WTC11 (cell line): ENCODE data around the gene RNF40. TPM values are rescaled to one million over a fixed set of nuclear protein-coding genes. Genes with fewer than 3 reads are reported as not detected.
A peak's percentile ranks its signal among the peaks of the same experiment; 100 is the strongest.

Experiments used
- AFF4 ChIP-seq: sonication (generic); formaldehyde crosslinking; IDR thresholded peaks from 2 replicates; pipeline ENCODE4 v1.8.1; 2023; ENCODE audit warnings: mild to moderate bottlenecking, missing genetic modification reagents, borderline replicate concordance
- AR ChIP-seq: fragments of 250-450 bp; sonication (Bioruptor Pico); IDR thresholded peaks from 2 replicates; pipeline ENCODE4 v1.9.0; 2021; ENCODE audit warnings: mild to moderate bottlenecking
- E2F1 ChIP-seq: sonication (generic); formaldehyde crosslinking; IDR thresholded peaks from 2 replicates; pipeline ENCODE4 v1.8.0; 2022; ENCODE audit warnings: mild to moderate bottlenecking, missing genetic modification reagents
- ESRRA ChIP-seq: sonication (generic); formaldehyde crosslinking; IDR thresholded peaks from 2 replicates; pipeline ENCODE4 v1.8.1; 2022; ENCODE audit warnings: mild to moderate bottlenecking, missing genetic modification reagents, borderline replicate concordance
- FOXK1 ChIP-seq: sonication (generic); formaldehyde crosslinking; IDR thresholded peaks from 2 replicates; pipeline ENCODE4 v1.8.0; 2022; ENCODE audit warnings: mild to moderate bottlenecking, moderate library complexity, missing genetic modification reagents
- FOXP4 ChIP-seq: sonication (generic); formaldehyde crosslinking; IDR thresholded peaks from 2 replicates; pipeline ENCODE4 v1.8.0; 2022; ENCODE audit warnings: mild to moderate bottlenecking, missing genetic modification reagents
- GRHL2 ChIP-seq: fragments of 250-450 bp; sonication (Bioruptor Pico); IDR thresholded peaks from 2 replicates; pipeline ENCODE4 v1.8.0; 2022; ENCODE audit warnings: mild to moderate bottlenecking, moderate library complexity; ENCODE audit not compliant: insufficient replicate concordance, severe bottlenecking
- HMGA2 ChIP-seq: fragments of 250-450 bp; sonication (Bioruptor Pico); IDR thresholded peaks from 2 replicates; pipeline ENCODE4 v1.4.0; 2021; ENCODE audit warnings: mild to moderate bottlenecking, moderate library complexity
- HMGXB4 ChIP-seq: sonication (generic); formaldehyde crosslinking; IDR thresholded peaks from 2 replicates; pipeline ENCODE4 v1.8.1; 2023; ENCODE audit warnings: mild to moderate bottlenecking, moderate library complexity, missing genetic modification reagents
- JAZF1 ChIP-seq: fragments of 250-450 bp; sonication (Bioruptor Pico); IDR thresholded peaks from 2 replicates; pipeline ENCODE4 v1.9.0; 2021; ENCODE audit warnings: moderate library complexity, mild to moderate bottlenecking, inconsistent platforms
- PRDM15 ChIP-seq: sonication (generic); formaldehyde crosslinking; IDR thresholded peaks from 2 replicates; pipeline ENCODE4 v1.8.0; 2022; ENCODE audit warnings: missing genetic modification reagents
- SMAD4 ChIP-seq: sonication (generic); formaldehyde crosslinking; IDR thresholded peaks from 2 replicates; pipeline ENCODE4 v1.8.0; 2022; ENCODE audit warnings: mild to moderate bottlenecking, missing genetic modification reagents
- SOX15 ChIP-seq: fragments of 250-450 bp; sonication (Bioruptor Pico); IDR thresholded peaks from 2 replicates; pipeline ENCODE4 v1.9.0; 2021; ENCODE audit warnings: mild to moderate bottlenecking
- STAT6 ChIP-seq: sonication (generic); formaldehyde crosslinking; conservative IDR thresholded peaks from 2 replicates; pipeline ENCODE4 v1.8.1; 2023; ENCODE audit warnings: mild to moderate bottlenecking, low read depth, missing genetic modification reagents, moderate library complexity
- TCF7 ChIP-seq: sonication (generic); formaldehyde crosslinking; IDR thresholded peaks from 2 replicates; pipeline ENCODE4 v1.8.0; 2022; ENCODE audit warnings: mild to moderate bottlenecking, low read depth, missing genetic modification reagents, moderate library complexity
- TEAD1 ChIP-seq: sonication (generic); formaldehyde crosslinking; IDR thresholded peaks from 2 replicates; pipeline ENCODE4 v1.8.0; 2022; ENCODE audit warnings: mild to moderate bottlenecking, missing genetic modification reagents
- ZNF512 ChIP-seq: sonication (generic); formaldehyde crosslinking; IDR thresholded peaks from 2 replicates; pipeline ENCODE4 v1.8.1; 2022; ENCODE audit warnings: missing genetic modification reagents, borderline replicate concordance
- total RNA-seq: library from RNA; stranded (reverse); gene quantifications from 3 replicates; pipeline ENCODE4 v1.2.3, GENCODE V29; 2021

RNF40 gene
- total RNA-seq, 1 experiment from 2014 or later = 77.1 TPM

GRCh38 chr16:30747799-30748633, 14.1 kb upstream of the RNF40 start, which contains the start of gene PHKG2 (continued):
- TF ChIP-seq PRDM15 (CRISPR knock-in tag) (no peak), TEAD1 (CRISPR knock-in tag) (no peak), SMAD4 (CRISPR knock-in tag) (no peak), HMGA2 (CRISPR knock-in tag) (no peak), HMGXB4 (no peak), JAZF1 (CRISPR knock-in tag) (no peak), TCF7 (CRISPR knock-in tag) (no peak), AFF4 (CRISPR knock-in tag) (no peak), ZNF512 (no peak), E2F1 (no peak), AR (CRISPR knock-in tag) (no peak), GRHL2 (CRISPR knock-in tag) (no peak), STAT6 (no peak), FOXK1 (peak; percentile 54; the same call in 1 of the 2 replicates), SOX15 (no peak), FOXP4 (CRISPR knock-in tag) (peak; percentile 54), ESRRA (CRISPR knock-in tag) (no peak)
